ENCODE measurements around the gene KCNAB2. TPM values are rescaled to one million over a fixed set of nuclear protein-coding genes. Genes with fewer than 3 reads are reported as not detected.
"Not testable (repeated sequence)": the region's sequence is repeated elsewhere in the genome, so short reads cannot be mapped to it uniquely, and the experiment has no call there.

The KCNAB2 gene
- total RNA-seq, 4 donors from 2014 or later: 10.9 to 12.6 (median 11.7) TPM

GRCh38 chr1:6062670-6063069, 17.0 kb downstream of the KCNAB2 start:
- no peak for TF ChIP-seq POLR2A (IDR thresholded peaks at IDR 0.05)
- TF ChIP-seq EP300 (IDR thresholded peaks at IDR 0.05): no peak
- no peak for TF ChIP-seq POLR2AphosphoS5 (IDR thresholded peaks at IDR 0.05)
- no peak for TF ChIP-seq CTCF (IDR thresholded peaks at IDR 0.05)
- Histone ChIP-seq H3K4me1 (peaks cover 0 to 27% (median 7%) of the 10 kb centered on the region in 3 donors), H3K36me3 (no peaks in the 10 kb centered on the region), H3K4me3 (no peak overlapping the region), H3K27ac (no peak overlapping the region), H3K9me3 (no peaks in the 10 kb centered on the region), H3K27me3 (no peaks in the 10 kb centered on the region)
- ATAC-seq: no peak
- WGBS, 2 donors (ENCODE audit: low coverage in 1 of 2): 84 to 91% methylated on average over 4 to 6 of the region's 6 CpGs

DNA sequence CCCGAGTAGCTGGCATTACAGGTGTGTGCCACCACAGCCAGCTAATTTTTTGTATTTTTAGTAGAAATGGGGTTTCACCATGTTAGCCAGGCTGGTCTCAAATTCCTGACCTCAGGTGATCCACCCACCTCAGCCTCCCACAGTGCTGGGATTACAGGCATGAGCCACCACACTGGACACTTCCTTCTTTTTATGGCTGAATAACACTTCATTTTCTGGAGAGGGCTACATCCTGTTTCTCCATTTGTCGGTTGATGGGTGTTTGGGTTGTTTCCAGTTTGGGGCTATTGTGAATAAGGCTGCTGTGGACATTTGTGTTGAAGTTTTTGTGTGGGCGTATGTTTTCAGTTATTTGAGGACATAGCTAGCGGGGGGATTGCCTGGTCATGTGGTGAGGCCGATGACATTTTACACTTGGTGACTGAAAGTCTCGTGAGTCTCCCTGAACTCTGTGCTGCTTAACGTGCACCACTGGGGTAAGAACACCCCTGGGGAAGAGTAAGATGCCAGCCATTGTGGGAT, 17.9 kb downstream of the KCNAB2 start:
- H3K4me3 ChIP-seq, H3K27ac ChIP-seq, H3K36me3 ChIP-seq, H3K27me3 ChIP-seq, H3K9me3 ChIP-seq, ATAC-seq: not testable (repeated sequence)
- 71 to 90% methylated on average over 2 to 7 of the region's 7 CpGs for WGBS, 2 donors (ENCODE audit: low coverage in 1 of 2)
- peaks cover 0 to 19% (median 3%) of the 10 kb centered on the region in 3 donors for H3K4me1 ChIP-seq

DNA sequence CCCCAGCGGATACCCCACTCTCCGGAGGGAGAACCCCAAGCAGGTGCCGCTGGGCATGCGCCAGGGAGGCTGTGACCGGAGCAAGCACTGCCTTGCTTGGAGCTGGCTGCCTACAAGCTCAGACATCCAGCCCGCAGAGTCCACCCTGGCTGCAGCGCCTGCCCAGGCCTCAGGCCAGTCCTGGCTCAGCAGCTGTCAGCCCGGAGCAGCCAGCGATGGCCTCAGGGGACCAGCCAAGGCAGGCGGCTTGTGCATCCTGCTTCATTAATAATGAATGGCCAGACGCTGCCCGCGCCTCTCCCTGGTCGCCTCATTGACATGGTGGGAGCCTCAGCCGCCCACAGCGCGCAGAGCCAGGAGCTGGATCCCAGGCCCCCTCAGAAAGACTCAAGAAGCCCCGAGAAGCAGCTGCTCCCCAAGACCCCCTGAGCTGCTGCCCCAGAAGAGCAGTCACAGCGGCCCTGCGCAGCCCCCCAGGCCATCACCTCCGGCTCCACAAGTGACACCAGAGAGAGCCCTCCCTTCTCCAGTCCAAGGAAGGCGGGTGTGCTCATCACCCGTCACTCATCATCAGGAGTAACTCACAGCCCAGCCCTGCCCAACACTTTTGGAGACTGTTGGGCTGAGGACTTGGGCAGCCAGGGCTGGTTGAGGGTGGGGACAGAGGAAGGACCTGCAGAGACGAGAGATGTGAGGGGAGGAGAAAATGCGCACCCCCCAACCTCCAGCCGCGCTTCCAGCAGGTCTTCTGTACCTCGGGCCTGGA, 19.6 kb downstream of the KCNAB2 start:
- no peaks in the 10 kb centered on the region for H3K36me3 ChIP-seq
- no peaks in the 10 kb centered on the region for H3K9me3 ChIP-seq
- WGBS, 2 donors (ENCODE audit: low coverage in 1 of 2): 82% methylated on average over 5 of the region's 28 CpGs; no CpG with 5 or more reads in 1 of the 2 donors
- H3K27me3 ChIP-seq: no peaks in the 10 kb centered on the region
- ATAC-seq: no peak
- no peak overlapping the region for H3K4me3 ChIP-seq
- H3K27ac ChIP-seq: no peak overlapping the region
- TF ChIP-seq POLR2AphosphoS5 (IDR thresholded peaks at IDR 0.05) (no peak), CTCF (IDR thresholded peaks at IDR 0.05) (no peak)
- H3K4me1 ChIP-seq: peaks cover 0 to 8% (median 0%) of the 10 kb centered on the region in 3 donors

DNA sequence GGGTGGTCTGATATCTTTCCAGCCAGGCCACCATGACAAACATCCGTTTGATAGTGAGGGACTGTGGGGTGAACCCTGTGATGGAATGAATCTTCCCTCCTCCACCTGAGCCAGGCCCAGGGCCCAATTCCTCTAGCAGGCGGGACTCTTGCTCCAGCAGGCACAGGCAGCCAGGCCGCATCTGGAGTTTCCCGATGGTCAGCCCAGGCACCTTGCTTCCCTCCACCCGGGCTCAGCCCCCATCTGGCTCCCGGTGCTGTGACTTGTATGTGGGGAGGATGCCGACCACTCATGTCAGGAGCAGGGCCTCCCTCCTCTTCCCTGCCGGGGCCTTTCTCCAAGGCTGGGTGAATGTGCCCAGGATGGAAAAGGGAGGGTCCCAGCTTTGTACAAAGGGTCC, 21.0 kb downstream of the KCNAB2 start:
- no peak for ATAC-seq
- H3K27ac ChIP-seq: no peak overlapping the region
- H3K27me3 ChIP-seq: no peaks in the 10 kb centered on the region
- H3K9me3 ChIP-seq: no peaks in the 10 kb centered on the region
- H3K36me3 ChIP-seq: no peaks in the 10 kb centered on the region
- WGBS, 2 donors (ENCODE audit: low coverage in 1 of 2): 100% methylated on average over 1 of the region's 8 CpGs; no CpG with 5 or more reads in 1 of the 2 donors
- H3K4me3 ChIP-seq: no peak overlapping the region
- no peak for TF ChIP-seq POLR2A (IDR thresholded peaks at IDR 0.05)
- no peak for TF ChIP-seq POLR2AphosphoS5 (IDR thresholded peaks at IDR 0.05)
- no peak for TF ChIP-seq EP300 (IDR thresholded peaks at IDR 0.05)
- TF ChIP-seq CTCF (IDR thresholded peaks at IDR 0.05): no peak
- H3K4me1 ChIP-seq: peaks cover 0 to 8% (median 0%) of the 10 kb centered on the region in 3 donors

- TF ChIP-seq CTCF (IDR thresholded peaks at IDR 0.05) (no peak), POLR2A (IDR thresholded peaks at IDR 0.05) (no peak), POLR2AphosphoS5 (IDR thresholded peaks at IDR 0.05) (no peak)
- Histone ChIP-seq H3K9me3 (no peaks in the 10 kb centered on the region), H3K4me3 (no peak overlapping the region), H3K4me1 (peaks cover 0 to 8% (median 0%) of the 10 kb centered on the region in 3 donors), H3K27ac (no peak overlapping the region), H3K36me3 (no peaks in the 10 kb centered on the region), H3K27me3 (no peaks in the 10 kb centered on the region)
- ATAC-seq: no peak
- 82 to 88% methylated on average over 2 to 3 of the region's 5 CpGs for WGBS, 2 donors (ENCODE audit: low coverage in 1 of 2)
These were observed 22.4 kb downstream of the KCNAB2 start for GRCh38 chr1:6068073-6068472.
